ENCODE data around the gene GRB2.

DNA sequence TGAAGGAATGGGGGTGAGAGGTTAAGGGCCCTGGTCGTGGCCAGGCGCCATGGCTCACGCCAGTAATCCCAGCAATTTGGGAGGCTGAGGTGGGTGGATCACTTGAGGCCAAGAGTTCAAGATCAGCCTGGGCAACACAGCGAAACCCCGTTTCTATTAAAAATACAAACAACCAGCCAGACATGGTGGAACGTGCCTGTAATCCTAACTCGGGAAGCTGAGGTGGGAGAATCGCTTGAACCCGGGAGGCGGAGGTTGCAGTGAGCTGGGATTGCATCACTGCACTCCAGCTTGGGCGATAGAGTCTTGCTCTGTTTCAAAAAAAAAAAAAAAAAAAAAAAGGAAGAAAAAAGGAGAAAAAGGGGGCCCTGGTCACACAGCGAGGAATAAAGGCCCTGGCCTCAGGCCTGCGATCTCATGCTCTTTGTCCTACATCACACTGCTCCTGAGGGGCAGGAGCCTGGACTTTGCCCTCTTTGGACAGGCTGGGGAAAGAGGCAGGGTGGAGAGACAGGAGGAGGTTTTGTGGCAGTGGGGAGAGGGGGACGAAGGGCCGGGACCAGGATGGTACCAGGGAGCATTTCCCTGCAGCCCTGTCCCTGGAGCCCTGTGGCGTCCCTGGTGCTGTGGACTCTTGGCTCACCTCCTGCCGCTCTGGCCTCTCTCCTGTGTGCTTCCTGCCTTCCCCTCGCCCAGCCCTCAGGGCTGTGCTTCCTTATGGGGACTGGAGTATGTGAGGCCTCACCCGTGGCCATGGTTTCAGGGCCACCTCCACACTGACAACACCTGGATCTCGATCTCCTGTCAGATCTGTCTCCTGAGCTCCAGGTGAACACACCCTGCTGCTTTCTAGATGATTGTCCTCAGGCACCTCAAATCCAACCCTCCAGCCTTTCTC lies 96.5 kb downstream of the GRB2 start:
- TF ChIP-seq ZZZ3 (IDR thresholded peaks at IDR 0.05; ENCODE audit: control insufficient read depth, insufficient read length, low read depth) (no peak), RCOR1 (conservative IDR thresholded peaks at IDR 0.05; ENCODE audit: low read depth, low read length) (no peak), PAX8 (IDR thresholded peaks at IDR 0.05) (no peak), EZH2 (IDR thresholded peaks at IDR 0.05; ENCODE audit: borderline replicate concordance, control insufficient read depth, low read depth, low read length) (no peak), SMARCA5 (IDR thresholded peaks at IDR 0.05) (no peak), HCFC1 (IDR thresholded peaks at IDR 0.05; ENCODE audit: low read length) (no peak), MTA3 (IDR thresholded peaks at IDR 0.05; ENCODE audit: borderline replicate concordance, low read length) (no peak)
- TF ChIP-seq, protein P1, sequence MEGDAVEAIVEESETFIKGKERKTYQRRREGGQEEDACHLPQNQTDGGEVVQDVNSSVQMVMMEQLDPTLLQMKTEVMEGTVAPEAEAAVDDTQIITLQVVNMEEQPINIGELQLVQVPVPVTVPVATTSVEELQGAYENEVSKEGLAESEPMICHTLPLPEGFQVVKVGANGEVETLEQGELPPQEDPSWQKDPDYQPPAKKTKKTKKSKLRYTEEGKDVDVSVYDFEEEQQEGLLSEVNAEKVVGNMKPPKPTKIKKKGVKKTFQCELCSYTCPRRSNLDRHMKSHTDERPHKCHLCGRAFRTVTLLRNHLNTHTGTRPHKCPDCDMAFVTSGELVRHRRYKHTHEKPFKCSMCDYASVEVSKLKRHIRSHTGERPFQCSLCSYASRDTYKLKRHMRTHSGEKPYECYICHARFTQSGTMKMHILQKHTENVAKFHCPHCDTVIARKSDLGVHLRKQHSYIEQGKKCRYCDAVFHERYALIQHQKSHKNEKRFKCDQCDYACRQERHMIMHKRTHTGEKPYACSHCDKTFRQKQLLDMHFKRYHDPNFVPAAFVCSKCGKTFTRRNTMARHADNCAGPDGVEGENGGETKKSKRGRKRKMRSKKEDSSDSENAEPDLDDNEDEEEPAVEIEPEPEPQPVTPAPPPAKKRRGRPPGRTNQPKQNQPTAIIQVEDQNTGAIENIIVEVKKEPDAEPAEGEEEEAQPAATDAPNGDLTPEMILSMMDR (IDR thresholded peaks at IDR 0.05 in 2 of 3, conservative IDR thresholded peaks at IDR 0.05 in 1 of 3; ENCODE audit: control insufficient read depth in 2 of 3, extremely low read depth in 1 of 3, insufficient read depth in 1 of 3, low read depth in 3 of 3, low read length in 3 of 3), result no peak

All from GM12878 (cell line).